Kidney glomerular epithelial cell (primary cell): Measurements from ENCODE around the gene ASAP2.

Source experiments
- DNase-seq: peaks from one replicate; lab custom pipeline; 2025; lab: John Stamatoyannopoulos, UW

Gene ASAP2

GRCh38 chr2:9347411-9347881, 140.8 kb downstream of the ASAP2 start:
- DNase-seq, result no peak

DNA sequence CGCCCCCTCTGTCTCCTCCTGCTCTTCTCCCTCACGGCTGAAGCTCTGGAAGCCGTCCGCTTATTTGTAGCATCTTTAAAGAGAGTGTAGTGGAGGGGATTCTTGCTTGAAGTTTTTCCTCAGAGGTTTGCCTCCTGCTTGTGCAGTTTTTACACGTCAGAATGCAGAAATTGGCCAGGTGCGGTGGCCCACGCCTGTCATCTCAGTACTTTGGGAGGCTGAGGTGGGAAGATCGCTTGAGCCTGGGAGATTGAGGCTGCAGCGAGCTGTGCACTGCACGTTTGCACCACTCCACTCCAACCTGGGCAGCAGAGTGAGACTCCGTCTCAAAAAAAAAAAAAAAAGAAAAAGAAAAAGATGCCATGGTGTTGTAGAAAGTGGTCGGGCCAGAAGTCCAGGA, 147.7 kb downstream of the ASAP2 start:
- no peak for DNase-seq

DNA sequence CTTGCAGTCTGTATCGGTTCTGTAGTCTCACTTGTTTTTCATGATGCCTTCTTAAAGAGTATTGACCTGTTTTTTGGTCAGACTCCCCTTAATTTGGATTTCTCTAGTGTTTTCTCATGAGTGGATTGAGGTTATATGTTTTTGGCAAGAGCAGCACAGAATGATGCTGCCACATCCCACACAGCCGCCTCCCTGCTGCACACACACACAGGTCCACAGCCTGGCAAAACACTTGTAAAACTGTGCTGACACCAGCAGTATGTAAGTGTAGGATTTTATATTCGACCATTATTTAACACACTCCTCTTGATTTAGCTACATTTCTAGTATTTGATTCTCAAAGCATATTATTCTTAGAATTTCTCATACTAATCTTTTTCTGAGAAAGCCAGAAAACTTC, 148.7 kb downstream of the ASAP2 start:
- no peak for DNase-seq

DNA sequence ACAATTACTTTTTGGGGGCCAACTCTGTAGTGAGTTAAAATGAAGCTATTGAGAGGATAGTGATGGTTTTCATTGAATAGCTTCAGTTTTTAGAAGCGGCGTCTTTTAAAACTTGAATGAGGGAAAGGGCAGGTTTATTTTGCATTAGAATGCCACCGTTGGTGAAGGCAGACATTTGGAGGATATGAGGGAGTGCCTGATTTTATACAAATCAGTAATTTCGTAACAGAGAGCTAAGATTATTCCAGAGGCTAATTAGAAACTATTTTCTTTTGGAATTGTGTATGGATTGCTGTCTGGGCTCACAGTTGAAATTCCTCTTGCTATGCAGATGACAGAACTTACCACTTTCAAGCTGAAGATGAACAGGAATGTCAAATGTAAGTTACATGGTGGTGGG, 149.1 kb downstream of the ASAP2 start:
- no peak for DNase-seq

GRCh38 chr2:9356261-9356660, 149.6 kb downstream of the ASAP2 start:
- DNase-seq, result peak; percentile 26

GRCh38 chr2:9358846-9359245, 152.2 kb downstream of the ASAP2 start:
- DNase-seq, result no peak

- no peak for DNase-seq
Observed at GRCh38 chr2:9359463-9359862, 152.9 kb downstream of the ASAP2 start.

GRCh38 chr2:9360110-9360509, 153.5 kb downstream of the ASAP2 start:
- DNase-seq, result no peak

DNA sequence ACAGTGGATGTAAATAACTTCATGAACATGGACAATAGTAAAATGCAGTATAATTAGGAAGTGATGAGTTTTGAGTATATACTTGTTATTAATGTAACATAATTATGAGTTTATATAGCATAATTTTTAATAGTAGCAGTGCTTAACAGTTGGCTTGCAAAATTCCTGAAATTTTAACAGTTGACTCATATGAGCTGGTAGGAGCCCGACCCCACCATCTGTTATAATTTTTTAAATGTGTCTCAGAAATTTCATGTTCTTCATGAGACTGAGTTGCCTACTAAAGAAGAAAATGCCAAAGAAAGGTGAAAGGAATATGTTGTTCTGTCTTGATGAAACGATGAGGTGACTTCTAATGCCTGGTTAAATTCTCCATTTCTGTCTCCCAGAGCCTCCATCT, 154.1 kb downstream of the ASAP2 start:
- no peak for DNase-seq

- no peak for DNase-seq
Observed at GRCh38 chr2:9364373-9364772, 157.8 kb downstream of the ASAP2 start.

GRCh38 chr2:9364791-9365497, 158.3 kb downstream of the ASAP2 start:
- DNase-seq, result no peak

DNA sequence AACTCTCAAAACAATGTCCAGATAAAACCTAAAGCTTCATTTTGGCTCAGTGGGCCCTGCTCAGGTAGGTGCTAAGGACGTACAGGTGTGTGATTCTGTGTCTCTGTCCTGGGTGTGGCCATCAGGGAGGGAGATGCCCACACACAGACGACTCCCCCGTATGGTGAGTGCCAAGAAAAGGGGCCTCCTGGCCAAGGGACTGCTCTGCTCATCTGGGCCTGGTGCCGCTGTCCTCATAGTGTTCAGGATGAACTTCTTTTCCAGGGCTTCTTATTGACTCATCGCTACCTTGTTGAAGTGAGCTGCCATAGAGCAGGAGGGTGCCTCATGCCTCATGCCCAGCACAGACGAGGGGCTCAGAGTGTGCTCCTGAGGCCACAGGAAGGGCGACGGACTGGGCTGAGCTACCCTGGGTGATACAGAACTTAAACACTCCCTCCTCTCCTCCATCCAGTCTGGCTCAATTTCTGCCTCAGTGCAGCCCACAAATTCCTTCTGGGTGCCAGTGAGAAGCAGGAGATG, 158.9 kb downstream of the ASAP2 start:
- DNase-seq, result no peak

- DNase-seq, result no peak
Observed at GRCh38 chr2:9366026-9366425, 159.4 kb downstream of the ASAP2 start.

DNA sequence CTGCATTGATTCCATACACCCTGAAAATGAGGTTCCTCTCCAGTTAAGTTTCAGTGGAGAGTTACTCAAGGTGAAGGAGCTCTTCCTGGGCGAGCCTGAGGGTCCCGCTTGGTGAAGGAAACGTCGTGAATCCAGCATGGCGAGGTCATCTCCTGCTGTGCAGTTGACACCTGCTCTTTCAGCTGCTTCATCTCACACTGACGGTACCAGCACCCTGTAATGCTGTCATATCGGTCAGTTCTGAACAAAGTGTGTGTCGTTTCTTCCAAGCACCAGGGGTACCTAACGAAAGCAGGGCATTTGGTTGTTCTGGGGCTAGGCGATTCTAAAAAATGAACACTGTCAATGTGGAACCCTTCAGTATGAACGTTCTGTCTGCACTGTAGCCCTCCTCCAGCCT, 164.1 kb downstream of the ASAP2 start:
- no peak for DNase-seq

DNA sequence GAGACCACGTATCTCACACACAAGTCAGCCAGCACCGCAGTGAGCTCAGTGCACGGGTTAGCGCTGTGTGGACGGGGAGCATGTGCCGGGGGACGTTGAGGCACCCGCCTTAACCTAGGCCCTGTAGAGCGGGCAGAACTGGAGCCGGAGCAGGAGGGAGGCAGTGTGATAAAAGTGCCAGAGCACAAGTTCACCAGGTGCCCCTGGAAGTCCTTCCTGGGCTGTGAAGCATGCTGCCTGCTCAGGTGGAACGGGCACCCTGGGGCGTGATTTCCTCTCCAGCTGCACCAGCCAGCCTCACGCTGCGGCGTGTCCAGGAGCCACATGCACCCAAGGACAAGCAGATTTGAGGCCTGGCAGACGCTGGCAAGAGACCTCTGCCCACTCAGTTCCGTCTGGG, 166.4 kb downstream of the ASAP2 start:
- DNase-seq, result no peak

DNA sequence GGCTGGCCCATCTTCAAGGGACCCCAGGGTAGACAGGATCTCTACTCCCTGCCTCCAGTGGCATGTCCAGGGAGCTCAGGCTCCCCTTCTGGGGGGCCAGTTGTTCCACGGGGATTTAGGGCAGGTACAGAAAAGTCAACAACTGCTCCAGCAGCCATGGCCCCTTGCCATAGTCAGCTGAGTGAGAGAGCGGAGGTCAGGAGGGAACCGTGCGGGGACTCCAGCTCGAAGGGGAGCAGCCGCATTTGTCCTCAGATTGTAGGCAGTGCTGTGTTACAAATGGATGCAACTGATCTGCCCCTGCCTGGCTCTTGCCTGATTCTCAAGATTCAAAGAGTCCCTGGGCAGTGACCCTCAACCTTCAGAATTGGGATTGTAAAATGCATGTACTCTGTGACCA, 166.9 kb downstream of the ASAP2 start:
- no peak for DNase-seq

DNA sequence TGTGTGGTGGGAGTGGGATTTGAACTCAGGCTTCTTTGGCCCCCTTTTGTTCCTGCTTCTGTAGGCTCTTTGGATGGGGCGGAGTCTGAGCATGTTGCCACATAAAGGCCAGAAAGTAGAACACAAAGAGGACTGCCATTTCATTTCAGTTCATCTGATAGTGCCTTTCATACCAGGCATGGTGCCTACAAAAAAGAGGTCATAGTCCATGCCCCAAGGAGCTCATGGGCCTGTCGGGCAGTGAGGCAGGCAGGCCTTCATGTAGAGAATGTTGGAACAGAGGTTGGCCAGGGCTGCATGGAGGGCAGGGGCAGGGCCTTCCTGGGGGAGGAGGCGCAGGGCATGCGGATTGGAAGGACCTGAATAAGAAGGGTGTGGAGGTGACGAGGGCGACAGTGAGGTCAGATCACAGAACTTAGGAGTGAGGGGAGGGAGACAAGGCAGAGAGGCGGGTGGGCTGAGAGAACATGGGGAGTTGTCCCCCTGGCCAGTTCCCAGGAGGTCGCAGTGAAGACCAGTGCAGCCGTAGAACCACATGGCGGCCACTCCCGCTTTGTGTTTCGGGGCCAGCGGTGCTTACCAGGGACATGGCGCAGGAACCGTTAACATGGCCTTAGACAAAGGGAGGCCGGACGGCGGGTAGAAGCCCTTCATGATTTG, 167.6 kb downstream of the ASAP2 start:
- DNase-seq, result no peak

DNA sequence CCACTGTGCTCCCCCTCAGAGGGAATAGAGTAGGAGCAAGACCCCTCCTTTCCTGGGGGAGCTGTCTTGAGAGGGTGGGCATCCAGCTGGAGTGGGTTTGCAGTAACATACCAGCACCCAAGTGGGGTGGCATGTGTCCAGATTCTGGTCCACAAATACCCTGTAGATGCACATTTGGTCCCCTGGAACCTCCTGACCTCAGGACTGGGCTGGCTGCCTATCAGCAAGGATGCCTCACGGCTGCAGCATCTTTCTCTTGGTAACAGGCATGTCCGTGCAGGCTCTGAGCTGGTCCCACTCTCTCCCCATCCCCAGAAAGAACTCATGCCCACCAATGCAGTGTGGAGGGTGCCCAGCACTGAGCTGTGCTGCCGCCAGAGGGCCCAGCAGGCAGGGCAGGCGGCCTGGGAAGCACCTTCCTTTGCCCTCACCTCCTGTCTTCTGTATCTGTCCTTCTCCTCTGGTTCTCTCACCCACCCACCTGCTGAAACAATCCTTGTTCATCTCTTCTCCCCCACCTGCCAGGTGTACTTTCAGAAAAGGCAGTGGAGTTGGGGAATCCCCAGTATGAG, 169.3 kb downstream of the ASAP2 start:
- DNase-seq, result no peak

GRCh38 chr2:9377461-9378097, 171.0 kb downstream of the ASAP2 start:
- DNase-seq, result no peak

DNA sequence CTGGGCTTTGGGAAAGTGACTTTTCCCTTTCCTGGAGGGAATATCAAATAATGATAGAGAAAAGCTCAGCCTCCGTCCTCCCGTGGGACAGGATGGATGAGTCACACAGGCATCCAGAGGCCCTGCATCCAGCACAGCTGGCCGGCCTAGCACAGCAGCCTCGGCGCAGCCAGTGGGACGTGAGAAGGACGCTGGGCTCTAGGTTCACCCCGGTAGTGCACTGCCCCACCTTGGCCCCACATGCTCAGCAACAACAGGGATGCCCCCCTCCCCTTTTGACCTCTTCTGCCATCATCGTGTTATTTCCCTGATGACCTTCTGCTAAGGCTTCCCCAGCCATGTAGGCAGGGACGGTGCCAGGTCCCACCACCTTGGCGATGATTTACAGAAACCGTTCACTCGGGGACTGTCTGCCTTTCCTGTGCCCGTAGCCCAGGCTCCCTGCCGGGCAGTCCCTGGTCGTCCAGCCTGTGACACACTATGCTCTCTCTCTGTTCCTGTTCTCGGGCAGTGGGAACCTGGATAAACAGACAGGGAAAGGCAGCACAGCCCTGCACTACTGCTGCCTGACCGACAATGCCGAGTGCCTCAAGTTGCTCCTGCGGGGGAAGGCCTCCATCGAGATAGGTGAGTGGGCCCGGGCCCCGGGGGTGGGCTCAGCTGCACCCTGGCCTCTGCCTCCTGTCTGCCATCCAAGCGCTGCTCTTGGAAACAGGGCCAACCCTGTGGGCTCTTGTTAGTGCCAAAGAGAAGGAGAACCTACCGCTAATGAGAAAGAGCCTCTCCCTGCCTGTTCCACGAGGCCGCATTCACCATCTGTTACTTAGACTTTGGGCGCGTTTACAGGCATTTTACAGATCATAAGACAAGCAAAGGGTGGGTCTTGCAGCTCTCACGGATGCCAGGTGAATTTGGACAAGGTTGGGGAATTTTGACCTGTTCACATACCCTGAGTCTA, 172.1 kb downstream of the ASAP2 start:
- no peak for DNase-seq

- no peak for DNase-seq
Observed at GRCh38 chr2:9379391-9379755, 172.8 kb downstream of the ASAP2 start.
